Activated T-cell treated with anti-CD3 and anti-CD28 coated beads, Interleukin-2, amount 50 U/mL, for 1 hour (primary cell): Measurements from ENCODE around the gene RBM7.

ENCODE experiments used
- DNase-seq: peaks from one replicate; pipeline ENCODE4 v3.0.0-alpha.2; 2020

The RBM7 gene

GRCh38 chr11:114449845-114450244, 49.4 kb downstream of the RBM7 start:
- no peak for DNase-seq

GRCh38 chr11:114452399-114452798, 51.9 kb downstream of the RBM7 start:
- no peak for DNase-seq
